T-helper 1 cell treated with Interleukin-12 subunit alpha and Interleukin-12 subunit beta and Interleukin-4 antibody, amounts not matched to agents 30 μg/mL and 1 μg/mL, for 36 hours (primary cell): ENCODE data around the gene OBSL1.

Experiments used
- H3K27ac Mint-ChIP-seq: one replicate; pipeline ENCODE4 v1.8.0; 2021; ENCODE audit warnings: mild to moderate bottlenecking, mixed read lengths
- H3K27me3 Mint-ChIP-seq: one replicate; pipeline ENCODE4 v1.8.0; 2021; ENCODE audit warnings: low read depth, mixed read lengths
- H3K36me3 Mint-ChIP-seq: one replicate; pipeline ENCODE4 v1.8.0; 2021; ENCODE audit warnings: low read depth, mixed read lengths
- H3K4me1 Mint-ChIP-seq: one replicate; pipeline ENCODE4 v1.8.0; 2021; ENCODE audit warnings: low read depth, mixed read lengths
- H3K4me3 Mint-ChIP-seq: one replicate; pipeline ENCODE4 v1.8.0; 2021; ENCODE audit warnings: mild to moderate bottlenecking, moderate library complexity, mixed read lengths
- H3K9me3 Mint-ChIP-seq: one replicate; pipeline ENCODE4 v1.8.0; 2021; ENCODE audit warnings: mixed read lengths

OBSL1 gene

GRCh38 chr2:219571311-219572236 lies at the start of gene OBSL1:
Gene OBSL1 (minus strand): TSS chr2:219571539. CDS start chr2:219571232, 307 bp downstream.
- H3K4me1 Mint-ChIP-seq = no peaks in the 10 kb centered on the region
- no peaks in the 10 kb centered on the region for H3K9me3 Mint-ChIP-seq
- no peak within 1 kb of the TSS for H3K27ac Mint-ChIP-seq
- no peaks in the 10 kb centered on the region for H3K36me3 Mint-ChIP-seq
- no peak within 1 kb of the TSS for H3K4me3 Mint-ChIP-seq
- H3K27me3 Mint-ChIP-seq = peaks cover 41% of the 10 kb centered on the region

GRCh38 chr2:219620546-219620945 lies 49.2 kb upstream of the OBSL1 start:
- Mint-ChIP-seq H3K36me3 (no peaks in the 10 kb centered on the region), H3K9me3 (no peaks in the 10 kb centered on the region), H3K4me1 (no peaks in the 10 kb centered on the region), H3K27ac (no peak overlapping the region), H3K4me3 (no peak overlapping the region), H3K27me3 (peaks cover 17% of the 10 kb centered on the region)

- H3K4me1 Mint-ChIP-seq = no peaks in the 10 kb centered on the region
- no peak overlapping the region for H3K27ac Mint-ChIP-seq
- peaks cover 8% of the 10 kb centered on the region for H3K36me3 Mint-ChIP-seq
- H3K9me3 Mint-ChIP-seq = no peaks in the 10 kb centered on the region
- peaks cover 10% of the 10 kb centered on the region for H3K27me3 Mint-ChIP-seq
- no peak overlapping the region for H3K4me3 Mint-ChIP-seq
Measured at GRCh38 chr2:219619235-219619634, 47.9 kb upstream of the OBSL1 start.

GRCh38 chr2:219618733-219619122 lies 47.4 kb upstream of the OBSL1 start:
- no peak overlapping the region for H3K4me3 Mint-ChIP-seq
- H3K27me3 Mint-ChIP-seq = peaks cover 5% of the 10 kb centered on the region
- no peak overlapping the region for H3K27ac Mint-ChIP-seq
- no peaks in the 10 kb centered on the region for H3K9me3 Mint-ChIP-seq
- peaks cover 8% of the 10 kb centered on the region for H3K36me3 Mint-ChIP-seq
- no peaks in the 10 kb centered on the region for H3K4me1 Mint-ChIP-seq

- H3K9me3 Mint-ChIP-seq = no peaks in the 10 kb centered on the region
- H3K36me3 Mint-ChIP-seq = peaks cover 9% of the 10 kb centered on the region
- no peak overlapping the region for H3K4me3 Mint-ChIP-seq
- H3K4me1 Mint-ChIP-seq = peaks cover 5% of the 10 kb centered on the region
- H3K27ac Mint-ChIP-seq = no peak overlapping the region
- H3K27me3 Mint-ChIP-seq = no peaks in the 10 kb centered on the region
Measured at GRCh38 chr2:219616550-219616949, 45.2 kb upstream of the OBSL1 start.

GRCh38 chr2:219615894-219616293 lies 44.6 kb upstream of the OBSL1 start:
- Mint-ChIP-seq H3K4me1 (peaks cover 5% of the 10 kb centered on the region), H3K9me3 (no peaks in the 10 kb centered on the region), H3K27ac (no peak overlapping the region), H3K27me3 (no peaks in the 10 kb centered on the region), H3K36me3 (peaks cover 13% of the 10 kb centered on the region), H3K4me3 (no peak overlapping the region)

GRCh38 chr2:219615036-219615435 lies 43.7 kb upstream of the OBSL1 start:
- no peaks in the 10 kb centered on the region for H3K27me3 Mint-ChIP-seq
- H3K4me1 Mint-ChIP-seq = peaks cover 5% of the 10 kb centered on the region
- no peaks in the 10 kb centered on the region for H3K9me3 Mint-ChIP-seq
- H3K4me3 Mint-ChIP-seq = no peak overlapping the region
- H3K27ac Mint-ChIP-seq = peak overlapping the region; percentile 28
- H3K36me3 Mint-ChIP-seq = peaks cover 15% of the 10 kb centered on the region

- H3K9me3 Mint-ChIP-seq = no peaks in the 10 kb centered on the region
- no peak overlapping the region for H3K27ac Mint-ChIP-seq
- peaks cover 15% of the 10 kb centered on the region for H3K36me3 Mint-ChIP-seq
- H3K27me3 Mint-ChIP-seq = no peaks in the 10 kb centered on the region
- H3K4me3 Mint-ChIP-seq = no peak overlapping the region
- H3K4me1 Mint-ChIP-seq = peaks cover 5% of the 10 kb centered on the region
Measured at GRCh38 chr2:219614076-219614860, 42.9 kb upstream of the OBSL1 start.

GRCh38 chr2:219613461-219614070 lies 42.2 kb upstream of the OBSL1 start:
- Mint-ChIP-seq H3K4me1 (peaks cover 5% of the 10 kb centered on the region), H3K36me3 (peaks cover 15% of the 10 kb centered on the region), H3K4me3 (no peak overlapping the region), H3K27ac (no peak overlapping the region), H3K9me3 (no peaks in the 10 kb centered on the region), H3K27me3 (no peaks in the 10 kb centered on the region)

- H3K4me1 Mint-ChIP-seq = peaks cover 5% of the 10 kb centered on the region
- peaks cover 15% of the 10 kb centered on the region for H3K36me3 Mint-ChIP-seq
- H3K4me3 Mint-ChIP-seq = no peak overlapping the region
- no peaks in the 10 kb centered on the region for H3K9me3 Mint-ChIP-seq
- no peaks in the 10 kb centered on the region for H3K27me3 Mint-ChIP-seq
- H3K27ac Mint-ChIP-seq = no peak overlapping the region
Measured at GRCh38 chr2:219612577-219613286, 41.4 kb upstream of the OBSL1 start.

GRCh38 chr2:219611866-219612576 lies 40.7 kb upstream of the OBSL1 start:
- H3K27me3 Mint-ChIP-seq = no peaks in the 10 kb centered on the region
- H3K4me3 Mint-ChIP-seq = no peak overlapping the region
- peaks cover 16% of the 10 kb centered on the region for H3K36me3 Mint-ChIP-seq
- H3K9me3 Mint-ChIP-seq = no peaks in the 10 kb centered on the region
- peaks cover 5% of the 10 kb centered on the region for H3K4me1 Mint-ChIP-seq
- H3K27ac Mint-ChIP-seq = no peak overlapping the region

- no peak overlapping the region for H3K4me3 Mint-ChIP-seq
- H3K36me3 Mint-ChIP-seq = peaks cover 20% of the 10 kb centered on the region
- H3K27ac Mint-ChIP-seq = no peak overlapping the region
- peaks cover 5% of the 10 kb centered on the region for H3K4me1 Mint-ChIP-seq
- no peaks in the 10 kb centered on the region for H3K9me3 Mint-ChIP-seq
- no peaks in the 10 kb centered on the region for H3K27me3 Mint-ChIP-seq
Measured at GRCh38 chr2:219611306-219611705, 40.0 kb upstream of the OBSL1 start.

- Mint-ChIP-seq H3K4me1 (peaks cover 5% of the 10 kb centered on the region), H3K27me3 (no peaks in the 10 kb centered on the region), H3K9me3 (no peaks in the 10 kb centered on the region), H3K27ac (no peak overlapping the region), H3K36me3 (peaks cover 18% of the 10 kb centered on the region), H3K4me3 (no peak overlapping the region)
Measured at GRCh38 chr2:219609149-219609750, 37.9 kb upstream of the OBSL1 start.
